Esophagus muscularis mucosa (tissue), 3 donors: ENCODE data around the gene DUSP9.

Experiments used
- POLR2A ChIP-seq: fragments of 450-650 bp; IDR thresholded peaks from one replicate; pipeline ENCODE4 v1.6.1; 2017; ENCODE audit warnings: antibody characterized with exemption, moderate library complexity, mild to moderate bottlenecking, low read depth
- POLR2AphosphoS5 ChIP-seq, 2 donors: sonication (generic); formaldehyde crosslinking; IDR thresholded peaks; one replicate each; pipeline ENCODE4 v1.6.1; 2017; ENCODE audit warnings: antibody characterized with exemption in 2 of 2
- TF ChIP-seq, protein P1 (sequence below), 3 experiments: fragments of 200-600 bp in 2 of 3; fragments of 450-650 bp in 1 of 3; sonication (generic) in 2 of 3; IDR thresholded peaks; one replicate each; pipeline ENCODE4 v1.5.1; 2017 to 2019; ENCODE audit warnings: antibody characterized with exemption in 3 of 3, mild to moderate bottlenecking in 2 of 3, moderate library complexity in 1 of 3

DNA sequence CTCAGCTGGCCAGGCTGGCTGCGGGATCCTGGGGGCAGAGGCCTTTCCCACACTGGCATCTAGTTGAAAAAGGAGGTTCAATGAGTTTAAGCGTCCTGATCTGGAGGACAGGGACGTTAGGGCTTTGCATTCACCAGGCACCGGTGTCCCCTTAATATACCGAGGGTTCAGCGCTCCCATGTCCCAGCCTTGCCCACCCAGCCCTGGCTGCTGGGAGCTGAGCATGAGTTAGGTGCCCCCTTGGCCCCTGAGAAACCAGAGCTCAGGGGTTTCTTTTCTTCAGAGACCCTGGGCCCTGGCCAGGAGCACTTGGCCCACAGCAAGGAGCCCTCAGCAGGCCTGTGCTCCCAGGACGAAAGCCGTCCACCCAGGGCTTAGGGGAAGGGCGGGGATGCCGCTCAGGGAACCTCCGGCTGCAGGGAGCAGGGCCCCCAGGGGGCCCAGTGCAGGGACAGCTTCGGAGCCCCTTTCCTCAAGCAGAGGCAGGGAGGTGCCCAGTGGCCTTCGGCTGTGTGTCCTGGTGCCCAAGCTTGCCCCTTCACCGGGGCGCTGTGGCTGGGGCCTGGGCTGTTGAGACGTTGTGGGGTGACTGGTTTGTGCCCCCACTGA, 20.9 kb upstream of the DUSP9 start:
- TF ChIP-seq, protein P1, sequence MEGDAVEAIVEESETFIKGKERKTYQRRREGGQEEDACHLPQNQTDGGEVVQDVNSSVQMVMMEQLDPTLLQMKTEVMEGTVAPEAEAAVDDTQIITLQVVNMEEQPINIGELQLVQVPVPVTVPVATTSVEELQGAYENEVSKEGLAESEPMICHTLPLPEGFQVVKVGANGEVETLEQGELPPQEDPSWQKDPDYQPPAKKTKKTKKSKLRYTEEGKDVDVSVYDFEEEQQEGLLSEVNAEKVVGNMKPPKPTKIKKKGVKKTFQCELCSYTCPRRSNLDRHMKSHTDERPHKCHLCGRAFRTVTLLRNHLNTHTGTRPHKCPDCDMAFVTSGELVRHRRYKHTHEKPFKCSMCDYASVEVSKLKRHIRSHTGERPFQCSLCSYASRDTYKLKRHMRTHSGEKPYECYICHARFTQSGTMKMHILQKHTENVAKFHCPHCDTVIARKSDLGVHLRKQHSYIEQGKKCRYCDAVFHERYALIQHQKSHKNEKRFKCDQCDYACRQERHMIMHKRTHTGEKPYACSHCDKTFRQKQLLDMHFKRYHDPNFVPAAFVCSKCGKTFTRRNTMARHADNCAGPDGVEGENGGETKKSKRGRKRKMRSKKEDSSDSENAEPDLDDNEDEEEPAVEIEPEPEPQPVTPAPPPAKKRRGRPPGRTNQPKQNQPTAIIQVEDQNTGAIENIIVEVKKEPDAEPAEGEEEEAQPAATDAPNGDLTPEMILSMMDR (IDR thresholded peaks at IDR 0.05) = no peak
- TF ChIP-seq POLR2A (no peak), POLR2AphosphoS5 (IDR thresholded peaks at IDR 0.05) (no peak)
